Upper lobe of left lung (tissue), 6 donors: Measurements from ENCODE around the gene DUOXA1. TPM values are rescaled to one million over a fixed set of nuclear protein-coding genes. Genes with fewer than 3 reads are reported as not detected.

Source experiments
- ATAC-seq, 2 donors: fragments of 200-7000 bp; cut with Tn5 transposase; one replicate each; pipeline ENCODE4 v1.9.1; 2022; ENCODE audit warnings: mild to moderate bottlenecking in 2 of 2, moderate library complexity in 2 of 2; ENCODE audit not compliant: low FRiP score in 2 of 2
- DNase-seq, 2 donors: peaks; one replicate each; pipeline ENCODE4 v3.0.0-alpha.2; 2019 to 2020
- H3K27ac ChIP-seq, 4 donors: fragments of 200-600 bp; sonication (generic); one replicate each; pipeline ENCODE4 v1.5.1; 2016 to 2019
- H3K27me3 ChIP-seq, 4 donors: fragments of 200-600 bp; sonication (generic); one replicate each; pipeline ENCODE4 v1.5.1; 2017 to 2019
- H3K36me3 ChIP-seq, 4 donors: fragments of 200-600 bp; sonication (generic); one replicate each; pipeline ENCODE4 v1.5.1; 2016 to 2019
- H3K4me1 ChIP-seq, 4 donors: fragments of 200-600 bp; sonication (generic); one replicate each; pipeline ENCODE4 v1.5.1; 2018 to 2019
- H3K4me3 ChIP-seq, 4 donors: fragments of 200-600 bp; sonication (generic); one replicate each; pipeline ENCODE4 v1.5.1; 2017 to 2019; ENCODE audit warnings: mild to moderate bottlenecking in 2 of 4, moderate library complexity in 1 of 4
- H3K9me3 ChIP-seq, 4 donors: fragments of 200-600 bp; sonication (generic); one replicate each; pipeline ENCODE4 v1.5.1; 2018 to 2019
- EP300 ChIP-seq, 4 donors: sonication (generic); formaldehyde crosslinking; IDR thresholded peaks; one replicate each; pipeline ENCODE4 v1.5.1; 2017; ENCODE audit warnings: antibody characterized with exemption in 4 of 4, control low read depth in 2 of 4
- POLR2A ChIP-seq, 4 donors: fragments of 450-650 bp; IDR thresholded peaks; one replicate each; pipeline ENCODE4 v1.5.1; 2016 to 2017; ENCODE audit warnings: antibody characterized with exemption in 4 of 4, mild to moderate bottlenecking in 2 of 4
- POLR2AphosphoS5 ChIP-seq, 2 donors: sonication (generic); formaldehyde crosslinking; IDR thresholded peaks; one replicate each; pipeline ENCODE4 v1.5.1; 2017; ENCODE audit warnings: antibody characterized with exemption in 2 of 2
- WGBS, 2 donors: methylation state at CpG; one replicate each; pipeline ENCODE4 v1.1.5; 2017 to 2018; 5-methylcytosine and 5-hydroxymethylcytosine counted together
- total RNA-seq, 6 donors: library from RNA; depleted of rRNA in 4 of 6; stranded (reverse); fragments of >200 nt in 4 of 6; gene quantifications; one replicate each; pipeline versions ENCODE4 v1.1.0 to v1.2.1, GENCODE V29; 2016 to 2021
- TF ChIP-seq, protein P1 (sequence below), 6 experiments: fragments of 450-650 bp in 4 of 6; fragments of 200-600 bp in 2 of 6; sonication (generic) in 2 of 6; IDR thresholded peaks; one replicate each; pipeline ENCODE4 v1.5.1; 2016 to 2019; ENCODE audit warnings: antibody characterized with exemption in 6 of 6
- donor health status: DM: no; HTN: no; CAD: no; lungs with moderate emphysema.
- donor health status: DM: no; HTN: yes; CAD: no; lungs with severe emphysema.

The DUOXA1 gene
- total RNA-seq, 6 donors from 2014 or later = 84.2 to 530 (median 181) TPM

DNA sequence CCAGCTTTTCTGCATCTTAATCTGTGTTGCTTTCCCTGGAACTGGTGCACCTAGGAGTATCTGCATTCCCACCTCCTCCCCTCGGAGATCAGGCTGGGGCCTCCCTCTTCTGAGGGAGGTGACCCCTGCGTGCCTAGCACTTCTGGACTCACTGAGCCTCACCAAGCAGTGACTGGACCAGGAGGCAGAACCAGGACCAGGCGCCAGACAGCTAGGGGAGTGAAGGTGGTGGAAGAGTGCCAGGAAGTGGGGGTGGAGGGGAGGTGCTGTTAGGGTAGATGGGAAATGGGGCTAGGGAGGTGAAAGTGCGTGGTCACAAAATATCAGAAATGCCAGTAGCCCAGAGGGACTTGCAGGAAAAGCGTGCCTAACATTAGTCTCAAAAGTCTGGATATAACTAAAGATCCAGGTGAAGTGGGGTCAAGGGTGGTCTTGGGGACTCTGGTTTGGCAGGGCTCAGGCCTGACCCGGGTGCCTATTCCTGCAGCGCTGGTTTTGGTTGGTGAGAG, 14.3 kb downstream of the DUOXA1 start:
- Histone ChIP-seq H3K4me1 (peaks cover 36 to 56% (median 43%) of the 10 kb centered on the region in 4 donors), H3K4me3 (no peak overlapping the region), H3K27me3 (peaks cover 4 to 61% (median 40%) of the 10 kb centered on the region in 4 donors), H3K36me3 (peaks cover 0 to 5% (median 0%) of the 10 kb centered on the region in 4 donors), H3K9me3 (no peaks in the 10 kb centered on the region), H3K27ac (no peak overlapping the region)
- TF ChIP-seq, protein P1, sequence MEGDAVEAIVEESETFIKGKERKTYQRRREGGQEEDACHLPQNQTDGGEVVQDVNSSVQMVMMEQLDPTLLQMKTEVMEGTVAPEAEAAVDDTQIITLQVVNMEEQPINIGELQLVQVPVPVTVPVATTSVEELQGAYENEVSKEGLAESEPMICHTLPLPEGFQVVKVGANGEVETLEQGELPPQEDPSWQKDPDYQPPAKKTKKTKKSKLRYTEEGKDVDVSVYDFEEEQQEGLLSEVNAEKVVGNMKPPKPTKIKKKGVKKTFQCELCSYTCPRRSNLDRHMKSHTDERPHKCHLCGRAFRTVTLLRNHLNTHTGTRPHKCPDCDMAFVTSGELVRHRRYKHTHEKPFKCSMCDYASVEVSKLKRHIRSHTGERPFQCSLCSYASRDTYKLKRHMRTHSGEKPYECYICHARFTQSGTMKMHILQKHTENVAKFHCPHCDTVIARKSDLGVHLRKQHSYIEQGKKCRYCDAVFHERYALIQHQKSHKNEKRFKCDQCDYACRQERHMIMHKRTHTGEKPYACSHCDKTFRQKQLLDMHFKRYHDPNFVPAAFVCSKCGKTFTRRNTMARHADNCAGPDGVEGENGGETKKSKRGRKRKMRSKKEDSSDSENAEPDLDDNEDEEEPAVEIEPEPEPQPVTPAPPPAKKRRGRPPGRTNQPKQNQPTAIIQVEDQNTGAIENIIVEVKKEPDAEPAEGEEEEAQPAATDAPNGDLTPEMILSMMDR (IDR thresholded peaks at IDR 0.05) = no peak
- TF ChIP-seq EP300 (IDR thresholded peaks at IDR 0.05) = no peak
- no peak for TF ChIP-seq POLR2AphosphoS5 (IDR thresholded peaks at IDR 0.05)
- peak in 1 of 4 donors; percentile 1 for TF ChIP-seq POLR2A (IDR thresholded peaks at IDR 0.05)
- ATAC-seq (no peak), DNase-seq (no peak)
- 46 to 54% methylated on average over 7 of the region's 7 CpGs for WGBS, 2 donors

DNA sequence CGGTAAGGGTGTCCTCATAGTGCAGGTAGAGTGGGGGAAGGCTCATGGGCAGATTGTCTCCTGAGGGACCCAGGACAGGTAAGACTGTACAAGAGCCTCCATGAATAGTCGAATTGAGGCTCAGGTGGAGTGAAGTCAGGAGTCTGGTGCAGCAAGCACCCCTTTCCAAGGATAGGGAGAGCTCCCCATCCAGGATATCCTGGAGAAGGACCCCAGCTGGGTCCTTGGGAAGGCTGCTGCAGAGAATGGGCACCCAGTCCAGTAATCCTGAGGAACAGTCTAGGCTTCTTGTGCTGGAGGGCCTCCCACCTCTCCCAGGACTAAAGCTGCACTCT, 15.0 kb downstream of the DUOXA1 start:
- ATAC-seq (no peak), DNase-seq (no peak)
- no peak overlapping the region for H3K27ac ChIP-seq
- peaks cover 4 to 61% (median 41%) of the 10 kb centered on the region in 4 donors for H3K27me3 ChIP-seq
- H3K4me3 ChIP-seq = no peak overlapping the region
- 0 to 25% methylated on average over 1 to 2 of the region's 2 CpGs for WGBS, 2 donors
- TF ChIP-seq, protein P1 (IDR thresholded peaks at IDR 0.05) = no peak
- no peak for TF ChIP-seq POLR2A (IDR thresholded peaks at IDR 0.05)
- H3K4me1 ChIP-seq = peaks cover 36 to 56% (median 43%) of the 10 kb centered on the region in 4 donors
- no peaks in the 10 kb centered on the region for H3K9me3 ChIP-seq
- H3K36me3 ChIP-seq = no peaks in the 10 kb centered on the region

DNA sequence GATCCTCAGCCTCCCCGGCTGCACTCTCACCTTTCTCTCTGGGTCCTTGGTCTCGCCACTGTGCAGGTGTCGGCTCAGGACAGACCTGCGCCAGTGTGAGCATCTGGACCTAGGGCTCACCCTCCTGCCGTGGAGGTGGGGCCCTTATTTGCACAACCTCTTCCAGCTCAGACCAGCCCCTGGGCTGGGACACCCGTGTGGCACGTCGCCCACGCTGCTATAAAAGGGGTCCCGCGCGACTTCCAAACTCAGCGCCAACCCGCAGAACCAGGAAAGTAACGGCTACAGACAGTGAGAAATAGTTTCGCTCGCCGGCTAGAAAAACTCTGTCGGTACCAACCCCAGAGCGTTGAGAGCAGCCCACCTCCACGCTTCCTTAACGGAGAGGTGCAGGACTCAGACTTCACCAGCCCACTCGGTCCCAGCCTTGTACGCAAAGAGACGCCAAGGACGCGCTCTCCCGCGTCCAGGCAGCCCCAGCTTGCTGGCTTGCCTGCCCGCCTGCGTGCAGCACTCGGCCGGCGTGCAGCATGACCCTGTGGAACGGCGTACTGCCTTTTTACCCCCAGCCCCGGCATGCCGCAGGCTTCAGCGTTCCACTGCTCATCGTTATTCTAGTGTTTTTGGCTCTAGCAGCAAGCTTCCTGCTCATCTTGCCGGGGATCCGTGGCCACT, 15.5 kb downstream of the DUOXA1 start, which contains the start of the genes DUOX2 and DUOXA2:
DUOX2 (minus strand) TSS at position 97 of the 675 bp plus-strand sequence. CDS start 761 bp downstream, outside the sequence.
DUOXA2 (plus strand) TSS at position 251 of the 675 bp plus-strand sequence; CDS start at position 531, 280 bp downstream.
- H3K36me3 ChIP-seq = no peaks in the 10 kb centered on the region
- H3K4me1 ChIP-seq = peaks cover 36 to 56% (median 43%) of the 10 kb centered on the region in 4 donors
- TF ChIP-seq POLR2A (IDR thresholded peaks at IDR 0.05) (no peak), EP300 (IDR thresholded peaks at IDR 0.05) (no peak), POLR2AphosphoS5 (IDR thresholded peaks at IDR 0.05) (no peak)
- TF ChIP-seq, protein P1 (IDR thresholded peaks at IDR 0.05) = no peak
- no peak for ATAC-seq
- no peaks in the 10 kb centered on the region for H3K9me3 ChIP-seq
- DNase-seq = peak in 1 of 2 donors; percentile 57
- no peak within 1 kb of the TSS for H3K27ac ChIP-seq
- no peak within 1 kb of the TSS for H3K4me3 ChIP-seq
- peaks cover 4 to 61% (median 41%) of the 10 kb centered on the region in 4 donors for H3K27me3 ChIP-seq
- 2 to 3% methylated on average over 8 to 36 of the region's 42 CpGs for WGBS, 2 donors

DNA sequence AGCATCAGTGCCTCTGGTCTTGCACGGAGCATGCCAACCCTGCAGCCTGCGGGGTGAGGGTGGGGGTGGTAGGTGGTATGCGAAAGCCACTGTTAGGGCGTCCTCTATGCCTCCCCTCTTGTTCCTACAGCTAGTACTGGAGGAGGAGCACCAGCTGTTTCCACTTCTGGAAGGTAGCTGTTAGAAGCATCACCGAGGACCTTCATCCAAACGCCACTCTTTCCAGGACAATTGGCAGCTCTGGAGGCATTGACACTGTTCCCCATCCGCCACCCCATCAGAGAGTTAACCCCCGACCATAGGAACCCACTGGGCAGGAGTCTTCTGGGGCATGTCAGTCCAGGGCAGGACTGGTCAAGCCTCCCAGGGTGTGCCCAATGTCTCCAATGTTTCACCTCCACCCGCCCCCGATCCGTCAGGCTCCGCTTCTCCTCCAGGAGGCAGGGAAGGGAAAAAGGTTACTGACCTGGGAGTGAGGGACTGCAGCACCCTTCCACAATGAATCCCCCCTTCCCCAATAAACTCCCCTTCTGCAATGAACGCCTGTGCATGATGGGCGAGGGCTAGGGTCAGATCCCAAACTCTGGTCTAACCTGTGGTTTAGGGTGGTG, 16.2 kb downstream of the DUOXA1 start:
- Histone ChIP-seq H3K27ac (no peak overlapping the region), H3K4me1 (peaks cover 36 to 56% (median 43%) of the 10 kb centered on the region in 4 donors), H3K27me3 (peaks cover 4 to 61% (median 41%) of the 10 kb centered on the region in 4 donors), H3K4me3 (no peak overlapping the region), H3K9me3 (no peaks in the 10 kb centered on the region), H3K36me3 (no peaks in the 10 kb centered on the region)
- no peak for DNase-seq
- no peak for ATAC-seq
- 8 to 12% methylated on average over 6 to 14 of the region's 14 CpGs for WGBS, 2 donors
- TF ChIP-seq POLR2AphosphoS5 (IDR thresholded peaks at IDR 0.05) (no peak), POLR2A (IDR thresholded peaks at IDR 0.05) (no peak), EP300 (IDR thresholded peaks at IDR 0.05) (no peak)
- TF ChIP-seq, protein P1 (IDR thresholded peaks at IDR 0.05) = no peak
